GM21381 (cell line): Measurements from ENCODE around the gene PALLD.

ENCODE experiments used
- ATAC-seq: cut with Tn5 transposase; IDR thresholded peaks from one replicate; pipeline ENCODE4 v1.9.1; 2021; ENCODE audit warnings: mild to moderate bottlenecking, moderate library complexity; ENCODE audit not compliant: unreplicated experiment

The PALLD gene

DNA sequence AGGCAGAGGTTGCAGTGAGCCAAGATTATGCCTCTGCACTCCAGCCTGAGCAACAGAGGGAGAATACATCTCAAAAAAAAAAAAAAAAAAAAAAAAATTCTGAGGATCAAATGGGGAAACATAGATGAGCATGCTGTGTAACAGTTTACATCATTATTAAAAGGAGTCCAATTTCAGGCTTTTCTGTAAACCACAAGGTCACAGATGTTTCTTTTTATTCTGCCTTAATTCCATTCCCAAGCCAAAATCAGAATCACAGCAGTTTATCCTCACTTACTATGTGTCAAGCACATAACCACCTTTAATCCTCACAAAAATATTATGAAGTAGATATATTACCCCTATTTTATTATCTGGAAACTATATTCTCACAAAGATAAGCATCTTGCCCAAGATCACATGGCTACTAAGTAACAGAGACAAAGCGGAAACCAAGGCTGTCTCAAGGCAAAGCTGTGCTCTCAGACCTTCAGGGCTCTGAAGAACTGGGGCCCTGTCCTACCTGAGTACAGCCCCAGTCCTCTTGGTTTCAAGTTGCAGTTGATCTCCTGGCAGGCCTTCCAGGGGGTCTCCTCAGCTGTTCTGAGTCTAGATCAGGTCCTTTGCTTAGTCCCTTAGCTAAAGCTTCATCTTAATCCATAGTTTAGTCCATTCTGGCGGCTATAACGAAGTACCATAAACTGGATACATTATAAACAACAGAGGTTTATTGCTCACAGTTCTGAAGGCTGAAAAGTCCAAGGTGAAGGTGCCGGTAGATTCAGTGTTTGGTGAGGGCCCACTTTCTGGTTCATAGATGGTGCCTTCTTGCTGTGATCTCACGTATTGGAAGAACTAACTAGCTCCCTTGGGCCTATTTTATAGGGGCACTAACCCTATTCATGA, 141.3 kb downstream of the PALLD start:
- no peak for ATAC-seq

DNA sequence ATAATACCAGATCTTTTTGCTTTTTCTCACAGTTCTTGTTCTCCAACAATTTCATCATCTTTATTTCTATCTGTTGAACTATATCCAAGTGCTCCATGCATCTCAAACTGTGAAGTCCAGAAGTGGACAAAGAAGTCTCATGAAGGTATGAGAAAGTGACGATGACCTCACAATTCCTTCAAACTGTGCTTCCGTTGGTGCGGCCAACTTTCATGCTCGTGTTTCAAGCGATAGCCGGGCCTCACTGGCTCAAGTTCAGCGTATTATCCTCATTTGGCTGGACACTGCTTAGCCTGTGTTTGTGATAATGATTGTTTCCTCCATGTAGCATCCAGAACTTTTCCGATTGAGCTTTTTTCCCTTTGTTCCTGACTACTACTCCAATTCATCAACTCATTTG, 143.1 kb downstream of the PALLD start:
- no peak for ATAC-seq

DNA sequence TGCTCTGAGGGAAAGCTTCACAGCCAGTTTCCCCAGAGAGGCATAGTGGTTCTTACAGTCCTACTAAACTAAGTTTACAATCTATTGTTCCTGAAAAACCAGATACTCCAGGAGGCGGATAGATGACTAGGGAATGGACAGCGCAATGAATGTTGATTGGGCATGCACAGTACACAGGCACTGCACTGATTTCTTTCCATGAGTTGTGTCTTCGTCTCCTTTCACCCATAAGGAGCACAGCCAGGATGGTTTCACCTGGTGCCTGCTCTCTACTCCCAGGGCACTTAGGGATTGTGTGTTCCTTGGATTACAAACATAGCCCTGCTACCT, 144.9 kb downstream of the PALLD start:
- no peak for ATAC-seq

DNA sequence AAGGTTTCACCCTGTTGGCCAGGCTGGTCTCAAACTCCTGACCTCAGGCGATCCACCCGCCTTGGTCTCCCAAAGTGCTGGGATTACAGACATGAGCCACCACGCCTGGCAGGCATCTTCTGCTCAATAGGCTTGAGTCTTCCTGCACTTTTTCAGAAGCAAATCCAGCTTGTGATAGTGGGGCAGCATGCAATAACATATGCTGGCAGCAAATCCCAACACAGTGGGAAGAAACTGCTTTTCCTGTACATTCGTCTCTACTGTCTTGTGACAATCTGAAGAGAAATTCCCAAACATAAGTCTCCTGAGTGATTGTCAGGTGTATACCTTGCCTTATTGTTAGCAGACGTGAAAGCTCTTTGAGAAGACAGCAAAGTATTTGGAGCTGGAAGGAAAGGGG, 145.7 kb downstream of the PALLD start:
- ATAC-seq = no peak

DNA sequence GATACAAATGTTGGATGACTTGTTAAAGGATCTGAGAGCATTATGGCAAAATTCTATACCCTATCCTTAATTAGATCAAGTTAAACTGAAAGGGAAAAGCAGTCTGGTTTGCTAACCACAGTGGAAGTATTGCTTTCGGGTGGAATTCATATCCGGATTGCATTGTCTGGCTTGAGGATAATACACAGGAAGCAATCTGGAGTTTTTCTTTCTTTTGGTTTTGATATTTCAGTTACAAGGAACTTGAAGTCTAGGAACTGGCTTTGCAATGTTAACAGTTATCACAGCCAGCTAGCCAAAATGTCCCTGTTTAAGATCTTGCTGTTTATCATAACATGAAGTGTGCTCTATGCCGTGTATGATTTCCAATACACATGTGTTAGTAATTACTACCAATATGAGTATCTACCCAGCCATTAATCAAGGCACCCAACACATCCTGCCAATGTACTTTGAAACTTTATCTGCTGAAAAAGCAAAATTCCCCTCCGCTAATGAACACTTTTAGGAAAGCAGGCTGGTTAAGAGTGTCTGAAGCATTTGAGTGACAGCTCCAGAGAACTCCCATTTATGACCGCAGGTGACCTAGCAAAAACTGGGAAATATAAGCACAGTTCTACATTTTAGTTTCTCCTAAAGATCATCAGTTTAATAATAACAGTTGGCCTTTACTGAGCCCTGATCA, 146.4 kb downstream of the PALLD start:
- ATAC-seq = no peak

DNA sequence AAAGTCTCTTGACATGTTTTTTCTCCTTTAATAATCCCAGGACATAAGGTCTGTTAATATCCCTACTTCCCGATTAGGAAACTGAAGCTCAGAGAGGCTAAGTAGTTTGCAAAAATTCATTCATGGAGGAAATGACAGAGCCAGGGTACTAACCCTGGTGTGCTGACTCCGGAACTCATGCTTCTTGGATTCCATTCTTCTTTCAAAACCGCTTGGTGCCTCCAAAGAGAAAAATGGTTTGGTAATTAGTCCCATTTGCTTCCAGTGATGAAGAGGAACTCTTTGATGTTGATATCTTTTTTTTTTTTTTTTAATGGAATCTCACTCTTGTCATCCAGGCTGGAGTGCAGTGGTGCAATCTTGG, 146.9 kb downstream of the PALLD start:
- no peak for ATAC-seq

DNA sequence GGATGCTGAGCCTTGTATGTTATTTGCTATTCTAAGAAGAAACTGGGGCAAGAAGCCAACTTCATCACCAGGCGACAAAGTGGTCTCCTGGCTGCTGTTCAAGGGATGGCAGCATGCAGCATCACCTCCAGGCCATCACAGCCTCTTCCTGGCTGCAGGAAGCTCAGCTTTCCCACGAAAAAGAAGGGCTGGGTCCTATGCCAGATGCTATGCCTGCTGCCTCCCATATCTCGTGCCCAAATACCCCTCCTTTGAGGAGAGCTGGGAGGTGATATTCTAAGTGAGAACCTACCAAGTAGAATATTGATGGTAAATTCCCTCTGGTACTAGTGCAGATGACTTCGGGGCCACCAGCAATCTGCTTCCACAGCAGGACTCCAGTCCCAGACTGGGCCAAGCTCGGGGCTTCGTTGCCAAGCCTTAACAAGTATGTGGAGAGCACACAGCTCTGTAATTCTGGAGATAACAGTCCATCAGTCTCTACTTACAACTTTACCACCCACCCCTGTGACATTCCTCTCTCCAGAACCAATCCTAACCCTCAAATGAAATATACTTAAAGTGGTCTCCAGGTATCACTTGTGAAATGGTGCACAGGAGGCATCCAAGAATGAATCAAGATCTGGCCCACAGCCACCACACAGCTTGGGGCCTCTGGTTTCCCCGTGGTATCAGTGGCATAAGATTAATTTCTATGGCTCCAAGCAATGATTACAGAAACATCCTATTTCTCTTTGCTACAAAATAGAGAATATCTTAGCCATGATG, 149.3 kb downstream of the PALLD start:
- ATAC-seq = no peak

DNA sequence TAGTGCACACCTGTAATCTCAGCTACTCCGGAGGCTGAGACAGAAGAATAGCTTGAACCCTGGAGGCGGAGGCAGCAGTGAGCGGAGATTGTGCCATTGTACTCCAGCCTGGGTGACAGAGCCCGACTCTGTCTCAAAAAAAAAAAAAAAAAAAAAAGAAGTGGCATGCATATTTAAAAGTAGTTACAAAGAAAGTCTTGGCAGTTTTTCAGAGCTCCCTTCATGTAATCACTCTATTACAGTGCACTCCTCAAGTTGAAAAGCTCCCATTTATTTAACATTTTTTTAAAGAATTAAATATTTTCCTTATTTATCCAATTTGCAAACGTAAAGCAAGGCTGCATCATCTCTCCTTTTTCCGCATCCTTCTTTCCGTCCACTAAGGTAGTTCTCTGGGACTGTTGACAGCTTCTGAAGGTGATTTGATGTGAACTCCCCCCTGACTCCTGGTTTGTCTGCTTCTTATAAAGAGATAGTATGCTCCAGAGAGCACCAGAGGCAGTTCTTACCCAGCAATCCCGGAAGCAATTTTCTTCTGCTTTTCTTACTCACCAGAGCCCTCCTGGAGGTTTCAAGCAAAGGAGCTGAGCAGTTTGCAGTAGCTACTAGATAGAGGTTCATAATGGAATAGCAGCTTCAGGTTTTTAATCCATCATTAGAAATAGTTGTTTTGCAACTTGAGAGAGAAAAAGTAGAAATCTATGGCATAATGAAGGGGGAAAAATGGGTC, 151.0 kb downstream of the PALLD start:
- ATAC-seq = no peak

DNA sequence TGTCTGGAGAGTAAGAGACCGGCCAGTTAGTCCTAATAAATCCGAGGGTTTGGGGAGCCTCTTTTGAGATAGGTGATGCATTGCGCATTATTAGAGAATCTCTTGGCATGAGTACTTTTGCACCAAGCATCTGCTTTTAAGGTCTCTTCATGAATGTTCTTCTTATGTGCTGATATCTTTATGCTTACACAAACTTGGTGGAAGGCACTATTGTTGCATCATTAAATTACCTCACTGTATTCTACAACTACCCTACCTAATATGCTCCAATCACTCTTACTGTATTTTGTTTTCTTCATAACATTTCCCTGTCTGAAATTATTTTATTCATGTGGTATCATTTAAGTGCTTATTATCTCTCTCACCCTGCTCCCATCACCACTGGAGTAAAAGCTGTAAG, 151.6 kb downstream of the PALLD start:
- ATAC-seq = no peak

DNA sequence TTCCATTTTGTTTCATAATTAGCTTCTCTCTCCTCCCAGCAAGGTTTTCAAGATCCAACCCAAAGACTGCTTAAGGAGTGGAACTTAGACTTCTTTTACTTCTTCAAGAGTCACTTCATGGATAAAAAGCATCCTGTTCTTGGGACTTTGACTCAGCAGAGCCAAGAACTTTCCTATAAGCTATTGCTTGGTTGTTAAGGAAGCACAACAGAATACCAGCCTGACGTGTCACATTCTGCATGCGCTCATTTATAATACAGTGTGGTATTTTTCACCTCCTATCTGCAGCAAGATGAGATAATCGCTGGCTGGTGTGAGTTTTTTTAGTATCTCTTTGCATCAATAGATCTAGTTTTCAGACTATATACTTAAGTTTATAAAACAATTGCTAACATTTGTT, 152.1 kb downstream of the PALLD start:
- no peak for ATAC-seq

DNA sequence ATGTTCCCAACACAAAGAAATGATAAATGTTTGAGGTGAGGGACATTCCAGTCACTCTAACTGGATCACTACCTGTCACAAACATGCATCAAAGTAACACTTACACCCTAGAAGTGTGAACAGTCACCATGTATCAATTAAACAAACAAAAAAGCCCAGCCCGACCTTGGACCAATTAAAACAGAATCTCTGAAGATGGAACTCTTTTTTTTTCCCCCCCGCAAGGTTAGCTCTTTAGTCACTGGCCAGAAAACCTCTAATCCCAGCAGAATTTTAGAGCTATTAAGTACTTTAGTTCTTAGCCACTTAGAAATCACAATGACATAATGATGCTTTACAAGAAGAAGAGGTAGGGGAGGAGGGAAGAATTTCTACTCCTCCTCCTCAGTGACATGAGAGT, 154.5 kb downstream of the PALLD start:
- ATAC-seq = no peak

DNA sequence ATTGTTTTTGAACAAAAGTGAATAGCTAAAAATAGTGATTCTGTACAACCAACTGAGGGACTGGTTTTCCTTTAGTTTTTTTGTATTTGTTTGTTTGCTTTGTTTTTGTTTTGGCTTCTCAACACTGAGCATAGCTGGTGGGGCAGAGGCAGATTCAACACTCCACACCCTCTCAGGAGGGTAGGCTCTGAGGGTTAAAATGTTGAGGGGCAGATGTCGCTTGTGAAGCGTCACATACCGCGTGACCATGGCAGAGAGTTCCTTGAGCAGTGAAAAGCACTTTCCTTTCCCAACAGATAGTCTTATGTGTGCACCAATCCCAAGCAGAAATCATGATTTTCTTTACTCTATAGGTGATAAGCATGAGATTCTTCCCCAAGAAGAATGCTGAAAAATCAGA, 155.0 kb downstream of the PALLD start:
- no peak for ATAC-seq

DNA sequence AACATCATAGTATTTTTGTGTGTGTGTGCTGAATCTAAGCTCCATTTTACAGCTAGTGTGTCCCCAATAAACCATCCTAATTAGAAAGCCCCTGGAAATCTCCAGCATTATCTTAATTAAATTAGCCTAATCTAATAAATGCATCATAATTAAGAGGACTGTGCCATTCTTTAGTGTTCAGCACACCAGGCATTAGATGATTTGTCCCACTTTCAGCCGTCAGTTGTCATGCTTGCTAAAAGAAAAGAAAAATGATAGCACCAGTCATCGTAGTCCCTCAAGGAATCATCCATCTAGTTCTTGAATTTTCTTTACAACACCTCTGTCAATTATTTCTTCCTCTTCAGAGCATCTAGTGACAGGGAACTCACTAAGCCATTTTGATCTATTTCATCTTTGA, 155.9 kb downstream of the PALLD start:
- ATAC-seq = no peak

DNA sequence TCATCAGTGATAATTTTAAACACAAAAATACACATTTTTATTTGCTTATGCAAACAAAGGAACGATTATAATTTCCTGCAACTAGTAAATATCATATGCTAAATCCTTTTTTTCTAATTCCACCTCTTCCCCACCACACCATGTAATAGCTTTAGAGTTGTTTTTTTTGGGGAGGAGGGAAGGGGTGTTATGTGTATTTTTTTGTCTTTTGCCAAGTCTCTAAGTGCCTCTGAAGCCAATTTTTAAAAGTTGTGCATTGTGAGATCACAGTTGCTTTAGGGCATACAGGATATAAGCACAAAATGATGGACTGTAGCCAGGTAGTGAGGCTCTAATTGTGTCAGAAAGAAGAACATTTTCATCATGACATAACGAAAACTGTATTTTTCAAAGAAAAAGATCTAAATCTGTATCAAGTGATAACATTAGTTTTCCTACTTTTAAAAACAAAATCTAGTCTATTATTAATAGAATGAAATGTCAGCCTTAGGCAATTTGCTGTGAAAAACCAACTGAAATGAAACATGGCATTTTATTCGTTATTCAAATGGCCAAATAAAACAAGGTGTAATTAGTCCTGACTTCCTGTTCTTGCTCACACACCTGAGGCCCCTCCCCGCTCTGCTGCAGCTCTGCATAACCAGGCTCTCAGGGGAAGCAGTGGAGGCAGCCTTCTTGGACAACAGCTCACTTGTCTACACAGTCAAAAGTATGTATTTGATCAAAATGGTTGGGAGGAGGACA, 157.4 kb downstream of the PALLD start:
- no peak for ATAC-seq

DNA sequence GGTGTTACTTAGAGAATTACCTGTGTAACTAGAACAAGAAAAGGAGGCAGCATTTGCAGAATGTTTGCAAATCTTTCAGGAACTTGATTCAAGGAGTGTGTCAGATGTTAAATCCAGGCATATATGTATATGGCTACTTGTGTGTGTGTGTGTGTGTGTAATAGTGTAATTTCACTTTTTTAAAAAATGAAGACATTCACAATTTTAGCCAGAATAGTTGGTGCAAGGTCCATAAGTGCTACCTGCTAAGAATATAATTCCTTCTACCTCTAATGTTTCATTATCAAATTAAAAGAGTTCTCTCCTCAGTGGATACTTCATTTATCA, 158.0 kb downstream of the PALLD start:
- ATAC-seq = no peak

DNA sequence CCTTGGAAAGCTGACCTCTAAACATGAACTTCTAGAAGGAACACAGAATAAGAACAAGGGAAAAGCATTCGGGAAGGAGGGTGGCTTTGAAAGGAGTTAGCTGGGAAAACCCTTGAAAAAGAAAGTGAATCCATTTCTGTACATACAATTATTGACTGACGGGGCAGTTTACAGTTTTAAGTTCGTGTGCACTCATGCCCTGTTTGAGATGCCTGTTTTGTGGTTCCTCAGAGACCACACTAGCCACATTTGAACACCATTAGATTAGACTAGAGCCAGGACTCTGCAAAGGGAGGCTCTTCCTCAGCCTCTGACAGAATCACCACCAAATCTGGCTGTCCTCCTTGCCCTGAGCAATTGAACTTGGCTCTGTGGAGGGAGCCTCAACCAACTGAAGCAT, 158.3 kb downstream of the PALLD start:
- no peak for ATAC-seq

DNA sequence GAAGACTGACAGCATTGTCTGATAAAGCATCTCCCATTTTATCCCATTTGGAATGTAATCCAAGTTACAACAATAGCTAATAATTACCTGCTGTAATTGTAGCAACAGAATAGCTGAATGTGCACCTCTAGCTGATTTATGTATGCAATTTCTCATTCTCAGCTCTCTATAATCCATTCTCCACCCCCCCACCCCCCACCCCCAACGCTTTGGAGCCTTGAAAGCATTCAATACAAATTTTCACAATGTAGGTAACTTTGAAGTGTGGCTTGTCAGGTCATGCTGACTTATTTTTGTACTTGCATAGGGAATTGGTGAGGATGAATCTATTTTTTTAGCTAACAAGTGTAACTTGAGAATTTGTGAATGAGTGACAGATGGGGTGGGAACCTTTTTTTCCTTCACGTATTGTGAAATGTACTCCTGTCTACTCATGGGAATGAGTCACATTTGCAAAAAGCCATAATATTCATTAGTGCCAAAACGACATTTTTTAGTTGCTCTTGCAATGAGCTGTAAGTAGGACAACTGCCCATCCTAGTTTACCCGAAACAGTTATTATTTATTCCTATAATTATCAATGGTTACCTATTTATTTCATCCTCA, 159.3 kb downstream of the PALLD start:
- no peak for ATAC-seq

DNA sequence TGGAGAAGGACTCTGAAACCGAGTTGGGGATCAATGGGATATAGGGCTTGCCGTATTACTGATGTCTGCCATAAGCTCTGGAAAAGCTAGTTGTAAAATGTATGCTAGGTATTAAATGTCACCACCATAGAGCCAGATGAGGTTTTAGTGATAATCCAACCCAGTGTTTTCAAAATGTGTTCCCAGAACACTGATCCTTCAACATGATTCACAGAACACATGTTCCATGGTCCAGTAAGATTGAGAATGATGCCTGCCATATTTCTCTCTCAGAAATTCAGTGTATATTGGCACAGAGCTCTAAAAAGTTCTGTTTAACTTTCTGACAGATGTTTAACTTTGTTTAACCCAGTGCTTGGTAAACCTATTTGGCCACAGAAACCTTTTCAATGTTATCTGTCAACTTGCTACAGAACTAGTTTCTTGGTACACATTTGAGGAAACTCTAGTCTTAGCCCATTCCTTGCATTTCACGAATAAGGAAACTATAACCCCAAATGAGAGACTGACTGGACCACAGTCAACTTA, 160.2 kb downstream of the PALLD start:
- no peak for ATAC-seq

DNA sequence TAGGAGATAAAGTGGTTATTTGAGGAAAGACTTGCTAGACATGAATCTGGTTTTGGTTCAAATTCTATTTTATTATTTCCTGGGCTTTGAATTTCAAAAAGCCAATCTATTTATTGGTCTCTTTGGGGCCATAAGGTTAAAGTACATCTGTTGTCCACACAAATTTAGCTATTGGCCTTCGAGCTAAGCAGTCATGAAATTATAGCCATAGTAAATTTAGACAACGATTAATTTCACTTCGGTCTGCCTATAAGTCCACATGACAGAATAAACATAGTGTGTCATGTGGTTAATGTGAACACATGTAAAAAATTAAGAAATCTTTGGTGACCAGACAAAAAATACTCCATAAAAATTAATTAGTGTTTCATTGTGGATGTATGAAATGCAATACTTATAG, 161.9 kb downstream of the PALLD start:
- no peak for ATAC-seq
